T-helper 2 cell treated with Interferon-gamma antibody and Interleukin-4, amounts not matched to agents 5 μg/mL and 100 μg/mL, for 36 hours (primary cell): Measurements from ENCODE around the gene STARD7.
A peak's percentile ranks its signal among the peaks of the same experiment; 100 is the strongest.

ENCODE experiments used
- DNase-seq: peaks from one replicate; pipeline ENCODE4 v3.0.0; 2021; ENCODE audit warnings: low spot score
- H3K27ac Mint-ChIP-seq: one replicate; pipeline ENCODE4 v1.8.0; 2021; ENCODE audit warnings: mild to moderate bottlenecking, mixed read lengths
- H3K27me3 Mint-ChIP-seq: one replicate; pipeline ENCODE4 v1.8.0; 2021; ENCODE audit warnings: low read depth, mixed read lengths
- H3K36me3 Mint-ChIP-seq: one replicate; pipeline ENCODE4 v1.8.0; 2021; ENCODE audit warnings: low read depth, mixed read lengths
- H3K4me1 Mint-ChIP-seq: one replicate; pipeline ENCODE4 v1.8.0; 2021; ENCODE audit warnings: low read depth, mixed read lengths
- H3K4me3 Mint-ChIP-seq: one replicate; pipeline ENCODE4 v1.8.0; 2022; ENCODE audit warnings: mild to moderate bottlenecking, moderate library complexity, mixed read lengths
- H3K9me3 Mint-ChIP-seq: one replicate; pipeline ENCODE4 v1.8.0; 2021; ENCODE audit warnings: mixed read lengths

The STARD7 gene

GRCh38 chr2:96198921-96199320, 9.7 kb downstream of the STARD7 start:
- no peaks in the 10 kb centered on the region for H3K9me3 Mint-ChIP-seq
- no peak for DNase-seq
- H3K27me3 Mint-ChIP-seq = no peaks in the 10 kb centered on the region
- peaks cover 50% of the 10 kb centered on the region for H3K4me1 Mint-ChIP-seq
- H3K27ac Mint-ChIP-seq = no peak overlapping the region
- no peak overlapping the region for H3K4me3 Mint-ChIP-seq
- H3K36me3 Mint-ChIP-seq = peaks cover 30% of the 10 kb centered on the region

DNA sequence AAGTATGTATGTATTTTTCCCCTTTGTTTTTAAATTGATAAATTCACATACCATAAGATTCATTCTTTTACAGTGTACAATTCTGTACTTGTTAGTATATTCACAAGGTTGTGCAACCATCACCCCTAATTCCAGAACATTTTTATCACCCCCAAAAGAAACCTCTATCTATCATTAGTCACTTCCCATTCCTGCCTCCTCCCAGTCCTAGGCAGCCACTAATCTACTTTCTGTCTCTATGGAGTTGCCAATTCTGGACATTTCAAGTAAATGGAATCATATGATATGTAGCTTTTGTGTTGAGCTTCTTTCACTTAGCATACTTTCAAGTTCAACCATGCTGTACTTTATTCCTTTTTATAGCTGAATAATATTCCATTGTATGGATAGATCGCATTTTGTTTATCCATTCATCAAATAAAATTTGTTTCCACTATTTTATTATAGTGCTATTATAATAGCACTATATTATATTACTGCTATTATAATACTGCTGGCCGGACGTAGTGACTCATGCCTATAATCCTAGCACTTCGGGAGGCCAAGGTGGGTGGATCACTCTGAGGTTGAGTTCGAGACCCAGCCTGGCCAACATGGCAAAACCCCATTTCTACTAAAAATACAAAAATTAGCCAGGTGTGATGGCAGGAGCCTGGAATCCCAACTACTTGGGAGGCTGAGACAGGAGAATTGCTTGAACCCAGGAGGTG, 10.9 kb downstream of the STARD7 start:
- no peaks in the 10 kb centered on the region for H3K27me3 Mint-ChIP-seq
- no peak overlapping the region for H3K4me3 Mint-ChIP-seq
- no peak overlapping the region for H3K27ac Mint-ChIP-seq
- no peak for DNase-seq
- H3K36me3 Mint-ChIP-seq = peaks cover 36% of the 10 kb centered on the region
- peaks cover 46% of the 10 kb centered on the region for H3K4me1 Mint-ChIP-seq
- no peaks in the 10 kb centered on the region for H3K9me3 Mint-ChIP-seq

DNA sequence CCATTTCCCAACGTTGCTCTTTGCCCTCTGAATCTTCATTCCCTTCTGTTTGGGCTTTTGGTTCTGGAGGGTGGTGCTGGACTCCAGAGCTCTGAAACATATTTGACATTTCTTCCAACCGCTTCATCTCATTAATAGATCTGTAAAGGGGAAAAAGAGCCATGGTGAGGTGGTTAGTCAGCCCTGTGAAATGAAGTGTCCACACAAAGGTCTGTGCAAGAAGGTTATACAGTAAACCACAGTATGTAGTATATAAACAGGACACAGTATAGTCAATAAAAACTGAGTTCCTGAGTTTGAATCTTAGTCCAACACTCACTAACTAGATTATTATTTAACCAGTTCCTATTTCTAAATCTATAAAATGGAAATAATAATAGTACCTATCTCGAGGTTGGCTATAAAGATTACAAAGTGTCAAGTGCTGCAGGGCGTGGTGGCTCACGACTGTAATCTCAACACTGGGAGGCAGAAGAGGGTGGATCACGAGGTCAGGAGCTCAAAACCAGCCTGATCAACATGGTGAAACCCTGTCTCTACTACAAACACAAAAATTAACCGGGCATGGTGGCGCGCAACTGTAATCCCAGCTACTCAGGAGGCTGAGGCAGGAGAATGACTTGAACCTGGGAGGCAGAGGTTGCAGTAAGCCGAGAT, 13.1 kb downstream of the STARD7 start:
- Mint-ChIP-seq H3K4me3 (no peak overlapping the region), H3K4me1 (peaks cover 36% of the 10 kb centered on the region), H3K27ac (peak overlapping the region; percentile 15), H3K36me3 (peaks cover 49% of the 10 kb centered on the region), H3K27me3 (no peaks in the 10 kb centered on the region), H3K9me3 (no peaks in the 10 kb centered on the region)
- no peak for DNase-seq

DNA sequence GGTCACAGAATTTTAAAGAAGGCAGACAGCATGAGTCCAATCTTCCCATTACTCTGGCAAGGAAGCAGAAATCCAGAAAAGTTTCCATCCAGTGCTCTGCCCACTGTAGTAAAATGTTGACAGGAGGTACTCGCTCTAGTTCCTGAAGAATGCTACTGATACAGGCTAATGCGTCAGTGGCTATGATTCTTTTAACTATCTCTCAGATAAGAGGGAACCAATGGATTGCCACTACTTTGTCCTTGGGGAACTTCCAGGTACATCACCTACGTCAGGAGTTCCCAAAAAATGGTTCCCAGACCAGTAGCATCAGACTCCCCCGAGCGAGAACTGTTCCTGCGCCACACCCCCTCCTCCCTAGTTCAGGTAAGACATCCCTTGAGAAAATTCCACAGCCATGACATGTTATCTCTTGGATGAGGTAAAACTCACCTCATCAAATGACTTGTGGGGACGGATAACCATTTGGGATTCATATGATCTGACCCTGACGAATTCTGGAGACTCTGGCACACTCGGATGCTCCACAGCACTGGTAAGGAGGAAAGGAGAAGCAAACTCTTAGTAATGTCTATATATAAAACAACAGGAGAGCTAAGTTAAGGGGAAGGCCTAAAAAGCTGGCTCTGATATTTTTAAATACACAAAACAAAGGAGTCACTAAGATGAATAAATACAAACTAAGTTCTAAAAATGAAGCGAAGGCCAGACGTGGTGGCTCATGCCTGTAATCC, 16.5 kb downstream of the STARD7 start:
- H3K4me1 Mint-ChIP-seq = peaks cover 14% of the 10 kb centered on the region
- H3K36me3 Mint-ChIP-seq = peaks cover 50% of the 10 kb centered on the region
- no peaks in the 10 kb centered on the region for H3K27me3 Mint-ChIP-seq
- DNase-seq = no peak
- no peak overlapping the region for H3K27ac Mint-ChIP-seq
- H3K9me3 Mint-ChIP-seq = no peaks in the 10 kb centered on the region
- H3K4me3 Mint-ChIP-seq = no peak overlapping the region

- no peak overlapping the region for H3K27ac Mint-ChIP-seq
- no peak for DNase-seq
- peaks cover 9% of the 10 kb centered on the region for H3K4me1 Mint-ChIP-seq
- H3K36me3 Mint-ChIP-seq = peaks cover 66% of the 10 kb centered on the region
- H3K9me3 Mint-ChIP-seq = no peaks in the 10 kb centered on the region
- H3K4me3 Mint-ChIP-seq = no peak overlapping the region
- H3K27me3 Mint-ChIP-seq = no peaks in the 10 kb centered on the region
Observed at GRCh38 chr2:96188821-96189526, 19.7 kb downstream of the STARD7 start.

- no peaks in the 10 kb centered on the region for H3K4me1 Mint-ChIP-seq
- H3K27ac Mint-ChIP-seq = no peak overlapping the region
- H3K9me3 Mint-ChIP-seq = no peaks in the 10 kb centered on the region
- DNase-seq = no peak
- no peaks in the 10 kb centered on the region for H3K27me3 Mint-ChIP-seq
- no peak overlapping the region for H3K4me3 Mint-ChIP-seq
- peaks cover 47% of the 10 kb centered on the region for H3K36me3 Mint-ChIP-seq
Observed at GRCh38 chr2:96186562-96186961, 22.1 kb downstream of the STARD7 start.

GRCh38 chr2:96185516-96185915, 23.1 kb downstream of the STARD7 start:
- DNase-seq = no peak
- Mint-ChIP-seq H3K27me3 (no peaks in the 10 kb centered on the region), H3K9me3 (no peaks in the 10 kb centered on the region), H3K36me3 (peaks cover 42% of the 10 kb centered on the region), H3K4me1 (no peaks in the 10 kb centered on the region), H3K27ac (no peak overlapping the region), H3K4me3 (no peak overlapping the region)

- Mint-ChIP-seq H3K27me3 (no peaks in the 10 kb centered on the region), H3K4me3 (no peak overlapping the region), H3K36me3 (peaks cover 42% of the 10 kb centered on the region), H3K4me1 (no peaks in the 10 kb centered on the region), H3K9me3 (no peaks in the 10 kb centered on the region), H3K27ac (no peak overlapping the region)
- DNase-seq = no peak
Observed at GRCh38 chr2:96184989-96185388, 23.6 kb downstream of the STARD7 start.

- Mint-ChIP-seq H3K27me3 (no peaks in the 10 kb centered on the region), H3K27ac (no peak overlapping the region), H3K4me3 (no peak overlapping the region), H3K9me3 (no peaks in the 10 kb centered on the region), H3K4me1 (no peaks in the 10 kb centered on the region), H3K36me3 (peaks cover 38% of the 10 kb centered on the region)
- DNase-seq = no peak
Observed at GRCh38 chr2:96184188-96184587, 24.4 kb downstream of the STARD7 start.

DNA sequence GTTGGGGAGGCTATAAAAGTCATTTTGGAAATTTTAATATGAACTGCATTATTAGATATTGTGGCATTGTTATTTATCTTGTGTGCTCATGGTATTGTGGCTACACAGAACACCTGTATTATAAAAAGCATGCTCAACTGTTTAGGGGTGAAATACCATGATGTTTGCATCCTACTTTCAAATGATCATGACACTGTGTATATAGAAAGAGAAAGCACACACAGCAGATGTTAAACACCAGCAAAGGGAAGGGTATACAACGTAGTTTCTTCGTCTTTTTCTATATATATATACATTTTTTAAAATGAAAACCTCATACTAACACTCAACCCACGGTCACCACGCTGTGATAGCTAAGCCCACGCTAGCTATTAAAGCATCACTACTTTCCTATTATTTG, 27.1 kb downstream of the STARD7 start:
- DNase-seq = no peak
- Mint-ChIP-seq H3K27ac (no peak overlapping the region), H3K9me3 (no peaks in the 10 kb centered on the region), H3K4me1 (no peaks in the 10 kb centered on the region), H3K27me3 (peaks cover 3% of the 10 kb centered on the region), H3K4me3 (no peak overlapping the region), H3K36me3 (peaks cover 27% of the 10 kb centered on the region)

- no peak for DNase-seq
- peaks cover 19% of the 10 kb centered on the region for H3K36me3 Mint-ChIP-seq
- H3K9me3 Mint-ChIP-seq = no peaks in the 10 kb centered on the region
- no peak overlapping the region for H3K4me3 Mint-ChIP-seq
- no peaks in the 10 kb centered on the region for H3K4me1 Mint-ChIP-seq
- peaks cover 4% of the 10 kb centered on the region for H3K27me3 Mint-ChIP-seq
- no peak overlapping the region for H3K27ac Mint-ChIP-seq
Observed at GRCh38 chr2:96180521-96180920, 28.1 kb downstream of the STARD7 start.

GRCh38 chr2:96180002-96180401, 28.6 kb downstream of the STARD7 start:
- no peaks in the 10 kb centered on the region for H3K4me1 Mint-ChIP-seq
- DNase-seq = no peak
- H3K27me3 Mint-ChIP-seq = peaks cover 4% of the 10 kb centered on the region
- no peaks in the 10 kb centered on the region for H3K9me3 Mint-ChIP-seq
- H3K36me3 Mint-ChIP-seq = peaks cover 14% of the 10 kb centered on the region
- H3K4me3 Mint-ChIP-seq = no peak overlapping the region
- H3K27ac Mint-ChIP-seq = no peak overlapping the region

- DNase-seq = no peak
- no peak overlapping the region for H3K4me3 Mint-ChIP-seq
- H3K4me1 Mint-ChIP-seq = peaks cover 4% of the 10 kb centered on the region
- H3K36me3 Mint-ChIP-seq = no peaks in the 10 kb centered on the region
- no peak overlapping the region for H3K27ac Mint-ChIP-seq
- peaks cover 4% of the 10 kb centered on the region for H3K27me3 Mint-ChIP-seq
- H3K9me3 Mint-ChIP-seq = no peaks in the 10 kb centered on the region
Observed at GRCh38 chr2:96176661-96177060, 32.0 kb downstream of the STARD7 start.

- Mint-ChIP-seq H3K4me3 (no peak overlapping the region), H3K4me1 (peaks cover 4% of the 10 kb centered on the region), H3K27ac (no peak overlapping the region), H3K27me3 (peaks cover 4% of the 10 kb centered on the region), H3K9me3 (no peaks in the 10 kb centered on the region), H3K36me3 (no peaks in the 10 kb centered on the region)
- no peak for DNase-seq
Observed at GRCh38 chr2:96175951-96176350, 32.7 kb downstream of the STARD7 start.
